HepG2 (cell line): ENCODE results near the gene CDK5RAP2. TPM values are rescaled to one million over a fixed set of nuclear protein-coding genes. Genes with fewer than 3 reads are reported as not detected.

Experiments used
- ATAC-seq: fragments of 200-7000 bp; cut with Tn5 transposase; 3 replicates; pipeline ENCODE4 v1.9.1; 2020; ENCODE audit warnings: mild to moderate bottlenecking, moderate library complexity
- BruUV-seq: library from RNA; stranded (reverse); fragments of 400-500 nt; replicated peaks from 2 replicates; lab custom pipeline; 2021; lab: Mats Ljungman, UMichigan
- CTCF ChIA-PET: fragments of 300-600 bp; formaldehyde crosslinking; extraction: SDS; loops from one replicate; lab custom pipeline; 2021; ENCODE audit warnings: low total read pairs, inconsistent platforms, low intra/inter-chr PET ratio; lab: Yijun Ruan, JAX
- POLR2A ChIA-PET: fragments of 350-600 bp; sonication (Branson Sonifier 250); formaldehyde crosslinking; loops from one replicate; lab custom pipeline; 2020; ENCODE audit warnings: antibody characterized with exemption, inconsistent platforms; lab: Yijun Ruan, JAX
- DNase-seq: peaks from one replicate; pipeline ENCODE4 v3.0.0-alpha.2; 2015; ENCODE audit warnings: low spot score
- FAIRE-seq: peaks from 3 replicates; lab custom pipeline; 2011; peaks lifted over from hg19 to GRCh38; lab: Jason Lieb, UNC
- H2AFZ ChIP-seq: one replicate; pipeline ENCODE4 v1.6.1; 2011; ENCODE audit warnings: low read length, inconsistent platforms
- H3K27ac ChIP-seq: fragments of 300-600 bp; 3 replicates; pipeline ENCODE4 v1.8.0; 2011; ENCODE audit warnings: mixed run types, mild to moderate bottlenecking, mixed read lengths, low read length, inconsistent platforms; ENCODE audit not compliant: insufficient read depth; ENCODE audit errors: extremely low read length
- H3K27me3 ChIP-seq, 2 experiments: fragments of 200-600 bp in 1 of 2; 2 replicates in 1 of 2; 3 replicates in 1 of 2; pipeline versions ENCODE4 v1.6.0 to v1.8.0; 2011; ENCODE audit warnings: low read length in 2 of 2, mild to moderate bottlenecking in 2 of 2, moderate library complexity in 2 of 2, inconsistent platforms in 1 of 2; ENCODE audit not compliant: insufficient read depth in 2 of 2, control insufficient read depth in 1 of 2
- H3K36me3 ChIP-seq, 2 experiments: fragments of 200-600 bp in 1 of 2; replicated peaks in 1 of 2; 2 replicates in 1 of 2; 3 replicates in 1 of 2; pipeline versions ENCODE4 v1.5.1 to v1.8.0; 2011; ENCODE audit warnings: low read length in 2 of 2, inconsistent platforms in 1 of 2; ENCODE audit not compliant: insufficient read depth in 2 of 2, control insufficient read depth in 1 of 2
- H3K4me1 ChIP-seq: 2 replicates; pipeline ENCODE4 v1.5.1; 2012; ENCODE audit warnings: low read length, inconsistent platforms; ENCODE audit not compliant: insufficient read depth
- H3K4me2 ChIP-seq: 2 replicates; pipeline ENCODE4 v1.6.0; 2011; ENCODE audit warnings: low read depth, low read length, inconsistent platforms
- H3K4me3 ChIP-seq, 3 experiments: fragments of 200-600 bp in 1 of 3; sonication (generic), shearing (Covaris generic) in 1 of 3; replicated peaks in 1 of 3; 2 replicates each; pipeline ENCODE4 v1.5.1; 2011 to 2016; ENCODE audit warnings: low read length in 3 of 3, inconsistent platforms in 2 of 3, low read depth in 2 of 3, mild to moderate bottlenecking in 2 of 3, control low read depth in 1 of 3, mixed read lengths in 1 of 3; ENCODE audit not compliant: insufficient read depth in 1 of 3
- H3K79me2 ChIP-seq: one replicate; pipeline ENCODE4 v1.6.1; 2011; ENCODE audit warnings: low read length, inconsistent platforms; ENCODE audit not compliant: insufficient read depth
- H3K9ac ChIP-seq: 2 replicates; pipeline ENCODE4 v1.6.0; 2011; ENCODE audit warnings: mild to moderate bottlenecking, low read depth, low read length, inconsistent platforms; ENCODE audit not compliant: insufficient read depth
- H3K9me3 ChIP-seq: 2 replicates; pipeline ENCODE4 v1.5.1; 2012; ENCODE audit warnings: mild to moderate bottlenecking, low read length
- H4K20me1 ChIP-seq: 2 replicates; pipeline ENCODE4 v1.6.0; 2011; ENCODE audit warnings: inconsistent platforms, mild to moderate bottlenecking, low read length, moderate library complexity; ENCODE audit not compliant: insufficient read depth
- BRCA1 ChIP-seq: sonication (generic); formaldehyde crosslinking; IDR thresholded peaks from 2 replicates; pipeline ENCODE4 v1.4.0; 2020; ENCODE audit warnings: missing genetic modification reagents
- MAZ ChIP-seq, 2 experiments: sonication (generic) in 1 of 2; formaldehyde crosslinking in 1 of 2; IDR thresholded peaks; 2 replicates each; pipeline versions ENCODE4 v1.5.0 to v1.6.1; 2012 to 2020; ENCODE audit warnings: low read depth in 2 of 2, mild to moderate bottlenecking in 2 of 2, borderline replicate concordance in 1 of 2, improper control_type of control experiment in 1 of 2, low read length in 1 of 2, missing genetic modification reagents in 1 of 2, moderate library complexity in 1 of 2
- MTF1 ChIP-seq: sonication (generic); formaldehyde crosslinking; IDR thresholded peaks from 2 replicates; pipeline ENCODE4 v1.5.0; 2020; ENCODE audit warnings: missing genetic modification reagents
- SRSF9 ChIP-seq: fragments of 200-400 bp; formaldehyde crosslinking; IDR thresholded peaks from 2 replicates; pipeline ENCODE4 v1.6.1; 2018; ENCODE audit warnings: borderline replicate concordance, mild to moderate bottlenecking, low read depth, low read length; ENCODE audit not compliant: insufficient read depth, poor library complexity, severe bottlenecking
- THAP7 ChIP-seq: sonication (generic); formaldehyde crosslinking; IDR thresholded peaks from 2 replicates; pipeline ENCODE4 v1.8.1; 2023; ENCODE audit warnings: mild to moderate bottlenecking, missing genetic modification reagents
- ZNF253 ChIP-seq: sonication (generic); formaldehyde crosslinking; IDR thresholded peaks from 2 replicates; pipeline ENCODE4 v1.8.0; 2022; ENCODE audit warnings: mild to moderate bottlenecking, missing genetic modification reagents, borderline replicate concordance
- ZNF3 ChIP-seq: IDR thresholded peaks from 2 replicates; pipeline ENCODE4 v1.7.0; 2017; ENCODE audit warnings: inconsistent platforms
- ZNF616 ChIP-seq: sonication (generic); formaldehyde crosslinking; IDR thresholded peaks from 2 replicates; pipeline ENCODE4 v1.5.0; 2020; ENCODE audit warnings: low read depth, mild to moderate bottlenecking, missing genetic modification reagents
- WGBS: methylation state at CpG from one replicate; pipeline ENCODE4 v1.1.6; 2017; ENCODE audit warnings: low lambda C conversion rate; 5-methylcytosine and 5-hydroxymethylcytosine counted together
- in situ Hi-C: cut with HindIII; loops from 2 replicates; pipeline ENCODE4 v1.10.0; 2017; ENCODE audit warnings: low pct_unique_long_range_greater_than_20kb; ENCODE audit not compliant: extremely low pct_ligation_motif_present
- intact Hi-C: fragments of 100-400 bp; cut with micrococcal nuclease; formaldehyde crosslinking; loops from one replicate; pipeline ENCODE4 v1.10.0; 2022; ENCODE audit not compliant: unreplicated experiment
- polyA plus RNA-seq, 8 experiments: library from polyadenylated mRNA; depleted of rRNA in 3 of 8; stranded (reverse) in 7 of 8; unstranded in 1 of 8; fragments of >200 nt; fragmentation: Illumina TruSeq in 4 of 8; extraction: Trizol in 4 of 8; gene quantifications; 2 replicates each; pipeline versions ENCODE4 v1.2.1 to v1.2.3, GENCODE V29; 2011 to 2016; ENCODE audit warnings: low read depth in 4 of 8, missing spikeins in 1 of 8, mixed read lengths in 1 of 8; ENCODE audit not compliant: insufficient read depth in 1 of 8
- total RNA-seq, 5 experiments: library from RNA; depleted of rRNA; stranded (reverse); fragments of >200 nt; fragmentation: Illumina TruSeq; extraction: Trizol; gene quantifications; 2 replicates each; pipeline ENCODE4 v1.2.3, GENCODE V29; 2016; ENCODE audit warnings: low read depth in 1 of 5
- TF ChIP-seq, protein P1 (sequence below): sonication (generic); formaldehyde crosslinking; IDR thresholded peaks from 2 replicates; pipeline ENCODE4 v1.4.0; 2020; ENCODE audit warnings: missing genetic modification reagents, borderline replicate concordance

CDK5RAP2 gene
- total and polyA plus RNA-seq, 2 of the 13 experiments (the other 11 are each of a cell fraction or from before 2014, with no cell fraction given) = 31.8 to 42.2 TPM

- no peak for TF ChIP-seq ZNF253
- TF ChIP-seq MTF1 = no peak
- TF ChIP-seq THAP7 (CRISPR knock-in tag) = no peak
- TF ChIP-seq MAZ (IDR thresholded peaks at IDR 0.05; ENCODE audit: borderline replicate concordance, low read depth, low read length) = no peak
- no peak for TF ChIP-seq MAZ (CRISPR knock-in tag; IDR thresholded peaks at IDR 0.05; ENCODE audit: low read depth)
- TF ChIP-seq BRCA1 (CRISPR knock-in tag) = no peak
- no peak for TF ChIP-seq ZNF3 (CRISPR knock-in tag)
- no peak for TF ChIP-seq ZNF616 (CRISPR knock-in tag)
- TF ChIP-seq, protein P1, sequence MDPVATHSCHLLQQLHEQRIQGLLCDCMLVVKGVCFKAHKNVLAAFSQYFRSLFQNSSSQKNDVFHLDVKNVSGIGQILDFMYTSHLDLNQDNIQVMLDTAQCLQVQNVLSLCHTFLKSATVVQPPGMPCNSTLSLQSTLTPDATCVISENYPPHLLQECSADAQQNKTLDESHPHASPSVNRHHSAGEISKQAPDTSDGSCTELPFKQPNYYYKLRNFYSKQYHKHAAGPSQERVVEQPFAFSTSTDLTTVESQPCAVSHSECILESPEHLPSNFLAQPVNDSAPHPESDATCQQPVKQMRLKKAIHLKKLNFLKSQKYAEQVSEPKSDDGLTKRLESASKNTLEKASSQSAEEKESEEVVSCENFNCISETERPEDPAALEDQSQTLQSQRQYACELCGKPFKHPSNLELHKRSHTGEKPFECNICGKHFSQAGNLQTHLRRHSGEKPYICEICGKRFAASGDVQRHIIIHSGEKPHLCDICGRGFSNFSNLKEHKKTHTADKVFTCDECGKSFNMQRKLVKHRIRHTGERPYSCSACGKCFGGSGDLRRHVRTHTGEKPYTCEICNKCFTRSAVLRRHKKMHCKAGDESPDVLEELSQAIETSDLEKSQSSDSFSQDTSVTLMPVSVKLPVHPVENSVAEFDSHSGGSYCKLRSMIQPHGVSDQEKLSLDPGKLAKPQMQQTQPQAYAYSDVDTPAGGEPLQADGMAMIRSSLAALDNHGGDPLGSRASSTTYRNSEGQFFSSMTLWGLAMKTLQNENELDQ (CRISPR knock-in tag) = no peak
- no peak for TF ChIP-seq SRSF9
- Histone ChIP-seq H3K36me3 (no peaks in the 10 kb centered on the region), H2AFZ (no peak overlapping the region), H3K4me3 (no peak overlapping the region), H3K9ac (no peak overlapping the region), H4K20me1 (no peaks in the 10 kb centered on the region), H3K27ac (no peak overlapping the region), H3K79me2 (no peaks in the 10 kb centered on the region), H3K4me1 (peaks cover 29% of the 10 kb centered on the region), H3K27me3 (no peaks in the 10 kb centered on the region), H3K4me2 (no peak overlapping the region), H3K9me3 (no peaks in the 10 kb centered on the region)
- in situ Hi-C loops (no loop called here), intact Hi-C loops (no loop called here)
- no TSS peak for BruUV-seq
- 61% methylated on average over 1 of the region's 1 CpG for WGBS
- no peak for FAIRE-seq
- no peak for ATAC-seq
- ChIA-PET POLR2A (interaction anchor here (1.4 to 2.4 kb wide), 3 partner anchors 19 to 29 kb away, joined by 4 to 20 read pairs (median 16); no protein-coding TSS in a partner anchor), CTCF (no interaction called here)
- DNase-seq = no peak
These were observed 214.6 kb downstream of the CDK5RAP2 start for GRCh38 chr9:120365386-120365785.
